Spleen (tissue), 13 donors: ENCODE results near the gene TAGLN2. TPM values are rescaled to one million over a fixed set of nuclear protein-coding genes. Genes with fewer than 3 reads are reported as not detected.

Experiments
- DNase-seq: peaks from one replicate; pipeline ENCODE4 v3.0.0-alpha.2; 2020
- H3K27ac ChIP-seq, 8 donors: fragments of 200-600 bp; sonication (generic) in 7 of 8; 1 replicate in 4 of 8; 2 replicates in 4 of 8; pipeline versions ENCODE4 v1.5.0 to v1.8.0; 2016 to 2021; ENCODE audit warnings: inconsistent platforms in 4 of 8, mild to moderate bottlenecking in 4 of 8, moderate library complexity in 1 of 8
- H3K27me3 ChIP-seq, 7 donors: fragments of 200-600 bp; sonication (generic) in 6 of 7; replicated peaks in 1 of 7; 1 replicate in 4 of 7; 2 replicates in 3 of 7; pipeline versions ENCODE4 v1.5.0 to v1.8.0; 2016 to 2021; ENCODE audit warnings: inconsistent platforms in 3 of 7, mild to moderate bottlenecking in 1 of 7
- H3K36me3 ChIP-seq, 6 donors: fragments of 200-600 bp; sonication (generic) in 5 of 6; 1 replicate in 4 of 6; 2 replicates in 2 of 6; pipeline versions ENCODE4 v1.5.0 to v1.8.0; 2016 to 2021; ENCODE audit warnings: inconsistent platforms in 2 of 6
- H3K4me1 ChIP-seq, 6 donors: fragments of 200-600 bp; sonication (generic) in 5 of 6; 1 replicate in 3 of 6; 2 replicates in 3 of 6; pipeline versions ENCODE4 v1.5.0 to v1.8.0; 2016 to 2021; ENCODE audit warnings: inconsistent platforms in 3 of 6
- H3K4me3 ChIP-seq, 8 donors: fragments of 200-600 bp; sonication (generic) in 7 of 8; 1 replicate in 4 of 8; 2 replicates in 4 of 8; pipeline versions ENCODE4 v1.5.0 to v1.8.0; 2016 to 2021; ENCODE audit warnings: inconsistent platforms in 4 of 8, mild to moderate bottlenecking in 4 of 8, moderate library complexity in 2 of 8
- H3K9me3 ChIP-seq, 8 donors: fragments of 200-600 bp; sonication (generic) in 7 of 8; 1 replicate in 4 of 8; 2 replicates in 4 of 8; pipeline versions ENCODE4 v1.5.0 to v1.8.0; 2016 to 2021; ENCODE audit warnings: inconsistent platforms in 4 of 8
- CTCF ChIP-seq, 11 experiments: fragments of 200-600 bp in 7 of 11; fragments of 450-650 bp in 4 of 11; sonication (generic) in 4 of 11; IDR thresholded peaks in 8 of 11; conservative IDR thresholded peaks in 3 of 11; 1 replicate in 7 of 11; 2 replicates in 4 of 11; pipeline versions ENCODE4 v1.4.0 to v1.8.0; 2016 to 2021; ENCODE audit warnings: antibody characterized with exemption in 11 of 11, inconsistent platforms in 4 of 11, mild to moderate bottlenecking in 1 of 11
- POLR2A ChIP-seq, 3 donors: fragments of 450-650 bp; IDR thresholded peaks; one replicate each; pipeline ENCODE4 v1.5.1; 2017; ENCODE audit warnings: antibody characterized with exemption in 3 of 3, mild to moderate bottlenecking in 1 of 3
- POLR2AphosphoS5 ChIP-seq, 3 donors: sonication (generic); formaldehyde crosslinking; IDR thresholded peaks; one replicate each; pipeline ENCODE4 v1.5.1; 2017; ENCODE audit warnings: antibody characterized with exemption in 3 of 3
- WGBS, 5 donors: extraction: QIAGEN DNeasy Blood & Tissue Kit in 3 of 5; methylation state at CpG; one replicate each; pipeline versions ENCODE4 v1.1.5 to v1.1.7; 2013 to 2018; 5-methylcytosine and 5-hydroxymethylcytosine counted together
- intact Hi-C: fragments of 100-400 bp; cut with DNase I; formaldehyde crosslinking; loops from one replicate; pipeline ENCODE4 v1.15.0; 2023; ENCODE audit warnings: low total_unique reads
- long read RNA-seq, 2 donors: transcript quantifications; one replicate each; lab custom pipeline, GENCODE V29; 2026
- polyA plus RNA-seq, 3 donors: library from polyadenylated mRNA; stranded (reverse); fragments of 200-250 nt; gene quantifications; one replicate each; pipeline ENCODE4 v1.2.1, GENCODE V29; 2013
- total RNA-seq, 7 donors: library from RNA; depleted of rRNA in 3 of 7; stranded (reverse); fragments of >200 nt in 3 of 7; fragmentation: NEBNext Ultra II Directional in 4 of 7; extraction: Animal tissue kit (Norgen Biotek cat#: 25700) in 4 of 7; gene quantifications; one replicate each; pipeline versions ENCODE4 v1.1.0 to v1.2.1, GENCODE V29; 2016 to 2021
- donor health status: healthy with polysubstance abuse.
- donor health status: DM: no; HTN: no; CAD: no; lungs with moderate emphysema.
- donor health status: DM: no; HTN: no; CAD: no.
- donor health status: Bipolar disorder and iron deficiency.
- donor health status: healthy.
- donor health status: DM: no; HTN: no; CAD: no.
- donor health status: DM: yes; HTN: yes; CAD: no.

Gene TAGLN2
- total RNA-seq, result 100 to 1,000 TPM; 341 to 505 (median 407) TPM
- 100 to 1,000 TPM; 351 to 525 (median 475) TPM for polyA plus RNA-seq
- long read RNA-seq, donor 1, transcript TAGLN2-203 (5 exons, 1,604 nt), result major isoform, 150 of 189 reads
- long read RNA-seq, donor 1, partial matches to known transcripts, result 35 of 189 reads
- long read RNA-seq, donor 1, other reads (novel, unspliced or antisense), result 0 of 189 reads
- long read RNA-seq, donor 2, transcript TAGLN2-203 (5 exons, 1,604 nt), result major isoform, 109 of 139 reads
- long read RNA-seq, donor 2, partial matches to known transcripts, result 30 of 139 reads
- long read RNA-seq, donor 2, other reads (novel, unspliced or antisense), result 0 of 139 reads

DNA sequence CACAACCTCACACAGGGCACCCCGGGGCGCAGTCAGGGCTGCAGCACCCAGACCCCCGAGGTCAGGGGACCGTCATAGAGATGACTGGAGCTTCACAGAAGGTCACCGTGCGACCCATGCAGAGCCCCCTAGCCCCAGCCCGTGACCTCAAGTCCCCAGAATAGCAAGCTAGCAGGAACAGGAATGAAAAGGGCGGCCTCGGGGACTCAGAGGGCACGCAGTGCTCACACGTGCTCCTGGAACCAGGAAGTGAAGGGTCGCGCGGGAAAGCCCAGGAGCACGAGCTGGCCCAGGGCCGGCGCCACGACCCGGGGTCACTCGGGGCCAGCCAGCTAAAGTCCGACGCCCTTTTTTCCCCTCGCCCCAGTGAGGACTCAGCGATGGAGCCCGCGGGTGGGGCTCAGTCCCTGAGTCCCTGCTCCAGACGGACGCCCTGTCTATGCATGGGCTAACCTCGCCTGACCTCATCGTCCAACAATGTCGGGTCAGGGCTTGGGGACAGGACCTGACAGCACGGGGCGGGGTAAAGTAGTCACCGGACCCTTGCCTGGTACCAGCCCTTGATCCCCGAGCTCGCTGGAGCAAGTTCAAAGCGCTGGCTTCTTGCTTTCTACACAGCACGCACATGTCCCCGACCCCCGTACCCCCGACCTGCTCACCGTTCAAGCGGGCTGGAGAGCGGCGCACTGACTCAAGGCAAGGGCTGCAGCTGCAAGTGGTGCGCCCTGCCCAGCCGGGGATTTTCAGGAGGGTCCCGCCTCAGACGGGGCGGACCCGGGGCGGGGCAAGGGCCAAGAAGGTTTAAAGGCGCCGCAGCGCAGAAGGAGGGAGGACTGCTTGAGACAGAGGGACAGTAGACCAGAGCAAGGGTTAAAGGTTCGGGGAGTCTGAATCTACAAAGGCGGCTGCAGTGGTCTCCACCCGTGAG lies at the start of gene TAGLN2:
TAGLN2 (minus strand) TSS at position 717 of the 928 bp plus-strand sequence. CDS start 4,998 bp downstream, outside the sequence.
- Histone ChIP-seq H3K27me3 (no peaks in the 10 kb centered on the region), H3K36me3 (peaks cover 2 to 12% (median 7%) of the 10 kb centered on the region in 6 donors), H3K4me1 (peaks cover 37 to 80% (median 53%) of the 10 kb centered on the region in 6 donors), H3K4me3 (peak within 1 kb of the TSS; percentile 76 to 100 (median 94)), H3K27ac (peak within 1 kb of the TSS; percentile 85 to 97 (median 95)), H3K9me3 (no peaks in the 10 kb centered on the region)
- DNase-seq, result peak; percentile 97
- TF ChIP-seq POLR2A (IDR thresholded peaks at IDR 0.05) (peak in 2 of 3 donors; percentile 86 to 99), CTCF (IDR thresholded peaks at IDR 0.05 in 8 of 11, conservative IDR thresholded peaks at IDR 0.05 in 3 of 11) (peak in 2 of 11 experiments; percentile 1 to 13), POLR2AphosphoS5 (IDR thresholded peaks at IDR 0.05) (peak; percentile 99 to 100 (median 99))
- WGBS, 5 donors, result 0 to 1% (median 0%) methylated on average over 27 to 58 of the region's 58 CpGs
- intact Hi-C loops, result no loop called here

DNA sequence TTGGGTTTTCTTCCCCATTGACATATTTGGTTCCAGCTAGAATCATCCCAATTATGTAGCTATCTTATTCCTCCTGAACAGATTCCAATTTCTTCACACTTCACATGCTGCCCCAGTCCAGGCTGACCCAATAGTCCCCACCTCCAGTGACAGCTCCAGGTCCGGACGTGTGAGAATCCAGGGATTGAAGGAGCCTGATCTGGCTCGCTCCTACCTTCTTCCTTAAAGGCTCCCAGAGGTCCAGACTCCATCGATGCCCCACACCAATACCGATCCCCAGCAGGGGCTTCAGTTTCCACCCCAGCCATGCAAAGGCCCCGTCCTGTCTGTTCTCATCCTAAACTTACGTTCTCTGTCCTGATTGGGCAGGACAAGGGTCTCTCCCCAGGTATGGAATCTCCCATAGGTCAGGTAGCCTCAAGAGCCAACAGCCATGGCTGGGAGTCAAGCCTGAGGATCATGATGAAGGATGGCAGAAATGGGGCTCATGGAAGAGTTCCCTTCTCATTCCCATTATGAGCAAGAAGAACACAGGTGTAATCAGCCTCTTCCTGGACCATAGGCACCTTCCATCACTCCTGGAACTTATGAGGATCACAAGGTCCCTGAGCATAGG lies 49.2 kb upstream of the TAGLN2 start:
- DNase-seq, result no peak
- 82 to 92% (median 90%) methylated on average over 7 of the region's 7 CpGs for WGBS, 5 donors
- H3K27me3 ChIP-seq, result peaks cover 0 to 61% (median 0%) of the 10 kb centered on the region in 7 donors
- intact Hi-C loops, result no loop called here
- no peaks in the 10 kb centered on the region for H3K36me3 ChIP-seq
- H3K4me3 ChIP-seq, result no peak overlapping the region
- TF ChIP-seq POLR2AphosphoS5 (IDR thresholded peaks at IDR 0.05), result no peak
- TF ChIP-seq POLR2A (IDR thresholded peaks at IDR 0.05), result no peak
- TF ChIP-seq CTCF (IDR thresholded peaks at IDR 0.05 in 8 of 11, conservative IDR thresholded peaks at IDR 0.05 in 3 of 11), result no peak
- no peaks in the 10 kb centered on the region for H3K4me1 ChIP-seq
- no peak overlapping the region for H3K27ac ChIP-seq
- no peaks in the 10 kb centered on the region for H3K9me3 ChIP-seq

GRCh38 chr1:159973350-159973940 lies 48.1 kb upstream of the TAGLN2 start:
- TF ChIP-seq CTCF (IDR thresholded peaks at IDR 0.05 in 8 of 11, conservative IDR thresholded peaks at IDR 0.05 in 3 of 11), result no peak
- no peak for TF ChIP-seq POLR2AphosphoS5 (IDR thresholded peaks at IDR 0.05)
- TF ChIP-seq POLR2A (IDR thresholded peaks at IDR 0.05), result no peak

More at GRCh38 chr1:159973350-159973940, 48.1 kb upstream of the TAGLN2 start:
- Histone ChIP-seq H3K27me3 (peaks cover 0 to 62% (median 0%) of the 10 kb centered on the region in 7 donors), H3K27ac (no peak overlapping the region), H3K4me3 (no peak overlapping the region), H3K9me3 (no peaks in the 10 kb centered on the region), H3K36me3 (no peaks in the 10 kb centered on the region), H3K4me1 (no peaks in the 10 kb centered on the region)
- intact Hi-C loops, result no loop called here
- no peak for DNase-seq
- 74 to 92% (median 78%) methylated on average over 3 to 6 of the region's 6 CpGs for WGBS, 5 donors
